HEK293T (cell line): Measurements from ENCODE around the gene TTC9B.

ENCODE experiments used
- FOXK2 ChIP-seq: fragments of 450-650 bp; IDR thresholded peaks from 2 replicates; pipeline ENCODE4 v1.6.1; 2016; ENCODE audit warnings: mild to moderate bottlenecking
- TARDBP ChIP-seq: fragments of 450-650 bp; IDR thresholded peaks from 2 replicates; pipeline ENCODE4 v1.6.1; 2016

GRCh38 chr19:40228346-40228745 lies 10.2 kb upstream of the TTC9B start:
- TF ChIP-seq FOXK2 (no peak), TARDBP (no peak)
